Nephron progenitor cell (in vitro differentiated cells): ENCODE data around the gene ADAMTSL3.

Experiments
- DNase-seq: peaks from one replicate; pipeline ENCODE4 v3.0.0; 2021
- H3K27ac Mint-ChIP-seq: 2 replicates; pipeline ENCODE4 v1.8.0; 2021; ENCODE audit warnings: mild to moderate bottlenecking, moderate library complexity, mixed read lengths
- H3K27me3 Mint-ChIP-seq: 2 replicates; pipeline ENCODE4 v1.8.0; 2021; ENCODE audit warnings: mild to moderate bottlenecking, low read depth, mixed read lengths; ENCODE audit not compliant: poor library complexity
- H3K36me3 Mint-ChIP-seq: 2 replicates; pipeline ENCODE4 v1.8.0; 2021; ENCODE audit warnings: low read depth, mixed read lengths
- H3K4me1 Mint-ChIP-seq: 2 replicates; pipeline ENCODE4 v1.8.0; 2021; ENCODE audit warnings: mixed read lengths
- H3K4me3 Mint-ChIP-seq: 2 replicates; pipeline ENCODE4 v1.8.0; 2021; ENCODE audit warnings: mild to moderate bottlenecking, moderate library complexity, mixed read lengths
- H3K9me3 Mint-ChIP-seq: 2 replicates; pipeline ENCODE4 v1.8.0; 2021; ENCODE audit warnings: mild to moderate bottlenecking, moderate library complexity, mixed read lengths
- CTCF ChIP-seq: fragments of 200-600 bp; sonication (generic); IDR thresholded peaks from 2 replicates; pipeline ENCODE4 v1.5.0; 2021; ENCODE audit warnings: antibody characterized with exemption

Gene ADAMTSL3

DNA sequence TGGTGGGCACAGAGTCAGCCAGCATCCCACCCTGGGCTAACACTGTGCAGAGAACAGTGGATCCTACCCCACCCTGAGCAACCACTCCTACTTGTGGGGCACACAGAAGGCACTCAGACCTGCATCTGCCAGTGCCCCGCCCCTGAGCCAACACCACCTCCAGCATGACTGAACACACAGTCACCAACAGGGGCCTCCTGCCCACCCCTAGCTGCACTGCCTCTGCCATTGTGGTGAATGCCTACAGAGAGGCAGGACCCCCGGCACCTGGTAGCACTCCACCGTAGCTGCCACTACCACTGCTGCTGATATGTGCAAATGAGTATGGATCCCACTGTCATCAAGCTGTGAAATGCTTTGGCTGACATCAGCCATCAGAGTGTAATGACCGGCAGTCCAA is 123.1 kb downstream of the ADAMTSL3 start:
- H3K9me3 Mint-ChIP-seq, result peaks cover 14% of the 10 kb centered on the region
- H3K27ac Mint-ChIP-seq, result no peak overlapping the region
- DNase-seq, result no peak
- H3K4me1 Mint-ChIP-seq, result no peaks in the 10 kb centered on the region
- no peak overlapping the region for H3K4me3 Mint-ChIP-seq
- H3K36me3 Mint-ChIP-seq, result no peaks in the 10 kb centered on the region
- peaks cover 6% of the 10 kb centered on the region for H3K27me3 Mint-ChIP-seq
- no peak for TF ChIP-seq CTCF

- no peak for TF ChIP-seq CTCF
- Mint-ChIP-seq H3K4me1 (no peaks in the 10 kb centered on the region), H3K36me3 (no peaks in the 10 kb centered on the region), H3K27me3 (peaks cover 3% of the 10 kb centered on the region), H3K4me3 (no peak overlapping the region), H3K27ac (no peak overlapping the region), H3K9me3 (peaks cover 25% of the 10 kb centered on the region)
- DNase-seq, result no peak
Observed at GRCh38 chr15:83783227-83783626, 129.3 kb downstream of the ADAMTSL3 start.

GRCh38 chr15:83784975-83785374 is 131.1 kb downstream of the ADAMTSL3 start:
- H3K27ac Mint-ChIP-seq, result no peak overlapping the region
- peaks cover 15% of the 10 kb centered on the region for H3K9me3 Mint-ChIP-seq
- no peak for TF ChIP-seq CTCF
- no peaks in the 10 kb centered on the region for H3K36me3 Mint-ChIP-seq
- no peak for DNase-seq
- peaks cover 4% of the 10 kb centered on the region for H3K27me3 Mint-ChIP-seq
- H3K4me3 Mint-ChIP-seq, result no peak overlapping the region
- H3K4me1 Mint-ChIP-seq, result no peaks in the 10 kb centered on the region

DNA sequence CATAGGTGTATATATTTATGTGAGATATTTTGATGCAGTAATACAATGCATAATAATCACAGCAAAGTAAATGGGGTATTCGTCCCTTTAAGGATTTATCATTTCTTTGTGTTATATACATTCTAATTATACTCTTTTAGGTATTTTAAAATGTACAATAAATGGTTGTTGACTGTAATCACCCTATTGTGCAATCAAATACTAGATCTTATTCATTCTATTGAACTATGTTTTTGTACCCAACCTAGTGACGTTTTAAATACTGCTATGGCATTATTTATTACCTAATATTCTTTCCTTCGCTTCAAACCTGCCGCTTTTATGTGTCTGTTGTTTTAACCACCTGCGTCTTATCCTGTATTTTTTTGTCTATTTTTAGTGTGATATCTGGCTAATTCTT is 132.4 kb downstream of the ADAMTSL3 start:
- H3K27me3 Mint-ChIP-seq, result peaks cover 4% of the 10 kb centered on the region
- no peak overlapping the region for H3K27ac Mint-ChIP-seq
- no peak for TF ChIP-seq CTCF
- H3K4me3 Mint-ChIP-seq, result no peak overlapping the region
- no peak for DNase-seq
- no peaks in the 10 kb centered on the region for H3K36me3 Mint-ChIP-seq
- peaks cover 15% of the 10 kb centered on the region for H3K9me3 Mint-ChIP-seq
- H3K4me1 Mint-ChIP-seq, result no peaks in the 10 kb centered on the region

GRCh38 chr15:83793069-83793468 is 139.1 kb downstream of the ADAMTSL3 start:
- no peak for DNase-seq
- H3K27ac Mint-ChIP-seq, result no peak overlapping the region
- H3K36me3 Mint-ChIP-seq, result no peaks in the 10 kb centered on the region
- no peak for TF ChIP-seq CTCF
- H3K27me3 Mint-ChIP-seq, result peaks cover 4% of the 10 kb centered on the region
- H3K9me3 Mint-ChIP-seq, result no peaks in the 10 kb centered on the region
- no peaks in the 10 kb centered on the region for H3K4me1 Mint-ChIP-seq
- no peak overlapping the region for H3K4me3 Mint-ChIP-seq

DNA sequence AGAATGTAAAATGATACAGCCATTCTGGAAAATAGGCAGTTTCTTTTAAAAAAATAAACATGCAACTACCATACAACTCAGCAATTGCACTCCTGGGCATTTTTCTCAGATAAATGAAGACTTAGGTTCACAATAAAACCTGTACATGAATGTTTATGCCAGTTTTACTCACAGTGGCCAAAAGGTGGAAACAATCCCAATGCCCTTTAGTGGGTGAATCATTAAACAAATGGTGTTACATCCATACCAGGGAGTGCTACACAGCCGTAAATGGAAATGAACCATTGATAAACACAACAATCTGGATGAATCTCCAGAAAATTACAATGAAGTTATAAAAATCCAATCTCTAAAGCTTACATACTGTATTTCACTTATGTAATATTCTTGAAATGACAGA is 140.3 kb downstream of the ADAMTSL3 start:
- no peak for DNase-seq
- no peak overlapping the region for H3K27ac Mint-ChIP-seq

More for the DNA sequence above, 140.3 kb downstream of the ADAMTSL3 start:
- no peaks in the 10 kb centered on the region for H3K27me3 Mint-ChIP-seq
- no peak overlapping the region for H3K4me3 Mint-ChIP-seq
- no peaks in the 10 kb centered on the region for H3K9me3 Mint-ChIP-seq
- H3K4me1 Mint-ChIP-seq, result no peaks in the 10 kb centered on the region
- TF ChIP-seq CTCF, result no peak
- no peaks in the 10 kb centered on the region for H3K36me3 Mint-ChIP-seq
